ENCODE data around the gene GABRG3.

The GABRG3 gene

DNA sequence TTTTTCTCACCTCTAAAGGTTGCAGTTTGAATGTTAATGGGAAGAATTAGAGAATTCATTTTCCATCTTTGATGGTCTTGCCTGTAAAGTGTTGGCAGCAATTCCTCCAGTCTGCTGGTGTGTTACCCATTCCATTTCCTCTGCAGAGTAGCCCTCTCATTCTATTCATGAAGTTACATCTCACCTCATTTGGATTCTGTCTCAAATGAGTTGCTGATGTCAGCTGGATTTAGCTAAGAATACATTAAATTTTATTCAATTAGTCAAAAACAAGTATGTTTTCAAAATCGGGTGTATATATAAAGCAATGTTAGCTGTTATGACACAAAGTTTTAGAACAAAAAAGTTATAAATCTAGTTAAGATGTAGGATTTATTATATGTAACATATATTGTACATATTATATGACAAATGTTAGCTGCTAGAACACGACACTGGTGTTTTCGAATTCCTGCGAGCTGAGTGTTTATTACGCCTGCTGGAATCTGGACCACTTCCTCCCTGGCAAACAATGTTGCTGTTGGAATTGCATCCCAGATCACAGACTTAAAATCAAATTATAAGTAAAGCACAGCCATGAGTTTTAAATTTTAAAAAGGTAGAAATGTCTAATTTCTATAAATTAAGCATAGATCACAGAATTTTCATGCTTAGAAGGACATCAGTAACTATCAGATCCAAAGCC lies 611.9 kb downstream of the GABRG3 start:
- no peak for DNase-seq (ENCODE audit: low read depth)

DNA sequence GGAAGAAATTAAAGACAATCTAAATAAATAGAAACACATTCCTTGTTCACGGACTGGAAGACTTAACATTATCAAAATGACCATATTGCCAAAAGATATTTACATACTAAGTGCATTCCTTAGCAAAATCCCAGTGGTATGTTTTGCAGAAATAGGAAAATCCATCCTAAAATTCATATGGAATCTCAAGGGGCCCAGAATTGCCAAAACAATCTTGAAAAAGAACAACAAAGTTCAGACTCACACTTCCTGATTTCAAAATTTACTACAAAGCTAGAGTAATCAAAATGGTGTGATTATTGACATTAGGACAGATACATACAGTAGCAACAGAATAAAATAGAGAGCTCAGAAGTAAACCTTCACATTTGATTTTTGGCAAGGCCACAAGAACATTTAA lies 612.7 kb downstream of the GABRG3 start:
- no peak for DNase-seq (ENCODE audit: low read depth)

DNA sequence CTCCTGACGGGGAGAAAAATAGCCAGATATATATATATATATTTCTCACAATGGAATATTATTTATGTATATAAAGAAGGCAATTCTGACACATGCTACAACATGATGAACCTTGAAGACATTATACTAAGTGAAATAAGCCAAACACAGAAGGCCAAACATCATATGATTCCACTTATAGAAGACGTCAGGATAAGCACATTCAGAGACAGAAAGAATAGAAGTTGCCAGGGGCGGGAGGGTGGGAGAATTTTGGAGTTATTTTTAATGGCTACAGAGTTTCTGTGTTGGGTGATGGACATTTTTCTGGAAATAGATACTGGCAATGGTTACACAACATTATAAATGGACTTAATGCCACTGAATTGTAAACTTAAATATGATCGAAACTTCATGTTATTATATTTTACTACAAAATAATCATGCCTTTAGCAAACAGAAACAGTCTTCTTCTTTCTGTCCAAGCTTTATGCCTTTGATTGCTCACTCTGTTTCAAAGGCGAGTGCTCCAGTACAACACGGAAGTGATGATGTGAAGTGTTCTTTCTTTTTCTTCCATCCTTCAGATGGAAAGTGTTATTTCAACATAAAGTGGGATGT lies 614.2 kb downstream of the GABRG3 start:
- DNase-seq (ENCODE audit: low read depth), result no peak

GRCh38 chr15:27587810-27588209 lies 616.8 kb downstream of the GABRG3 start:
- no peak for DNase-seq (ENCODE audit: low read depth)

DNA sequence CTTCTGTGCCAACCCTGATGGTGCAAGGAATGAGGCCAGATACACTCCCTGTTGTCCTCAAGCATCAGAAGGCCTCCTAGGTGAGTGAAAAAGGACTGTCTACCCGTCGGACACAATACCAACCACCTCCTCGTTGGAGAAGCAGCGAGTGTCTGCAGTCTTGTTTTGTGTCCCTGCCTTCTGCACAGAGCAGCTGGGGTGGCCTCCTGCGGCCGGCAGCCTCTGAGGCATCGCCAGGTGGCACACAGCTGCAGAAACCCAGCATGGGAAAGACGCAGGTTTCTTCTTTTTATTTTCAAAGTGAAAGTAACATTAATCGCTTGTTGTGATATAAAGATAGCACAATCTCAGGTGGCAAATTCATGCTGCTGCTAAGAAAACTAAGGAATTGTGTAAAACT lies 618.3 kb downstream of the GABRG3 start:
- DNase-seq (ENCODE audit: low read depth), result no peak

- no peak for DNase-seq (ENCODE audit: low read depth)
Measured at GRCh38 chr15:27589782-27590181, 618.8 kb downstream of the GABRG3 start.
